Liver (tissue), 9 donors: Measurements from ENCODE around the gene BIN1. TPM values are rescaled to one million over a fixed set of nuclear protein-coding genes. Genes with fewer than 3 reads are reported as not detected.

Experiments used
- DNase-seq: peaks from one replicate; pipeline ENCODE4 v3.0.0-alpha.2; 2017; ENCODE audit warnings: low spot score
- H3K27ac ChIP-seq, 2 donors: one replicate each; pipeline ENCODE4 v1.7.0; 2013; ENCODE audit warnings: inconsistent platforms in 2 of 2, low read length in 2 of 2, control low read depth in 1 of 2, low read depth in 1 of 2, mild to moderate bottlenecking in 1 of 2
- H3K27me3 ChIP-seq, 4 donors: one replicate each; pipeline versions ENCODE4 v1.6.1 to v1.7.0; 2013; ENCODE audit warnings: low read length in 3 of 4, inconsistent platforms in 1 of 4, mild to moderate bottlenecking in 1 of 4, moderate library complexity in 1 of 4; ENCODE audit not compliant: control insufficient read depth in 4 of 4, insufficient read depth in 4 of 4
- H3K36me3 ChIP-seq, 4 donors: one replicate each; pipeline versions ENCODE4 v1.6.1 to v1.7.0; 2013; ENCODE audit warnings: low read length in 3 of 4, mild to moderate bottlenecking in 3 of 4, low read depth in 1 of 4, moderate library complexity in 1 of 4; ENCODE audit not compliant: control insufficient read depth in 4 of 4, insufficient read depth in 3 of 4
- H3K4me1 ChIP-seq, 4 donors: one replicate each; pipeline versions ENCODE4 v1.6.1 to v1.7.0; 2013; ENCODE audit warnings: low read length in 3 of 4, mild to moderate bottlenecking in 3 of 4, moderate library complexity in 1 of 4; ENCODE audit not compliant: control insufficient read depth in 4 of 4, insufficient read depth in 4 of 4
- H3K4me3 ChIP-seq, 3 donors: one replicate each; pipeline versions ENCODE4 v1.6.1 to v1.7.0; 2013; ENCODE audit warnings: low read length in 3 of 3, control low read depth in 1 of 3, low read depth in 1 of 3, mild to moderate bottlenecking in 1 of 3
- H3K9ac ChIP-seq, 2 donors: one replicate each; pipeline ENCODE4 v1.7.0; 2013; ENCODE audit warnings: low read length in 2 of 2, mild to moderate bottlenecking in 2 of 2, moderate library complexity in 2 of 2, control low read depth in 1 of 2, low read depth in 1 of 2
- H3K9me3 ChIP-seq, 4 donors: one replicate each; pipeline versions ENCODE4 v1.6.1 to v1.7.0; 2013; ENCODE audit warnings: low read length in 3 of 4; ENCODE audit not compliant: control insufficient read depth in 4 of 4
- ATF3 ChIP-seq: IDR thresholded peaks from 2 replicates; pipeline ENCODE4 v1.6.1; 2016; ENCODE audit warnings: antibody characterized with exemption
- EGR1 ChIP-seq, 2 donors: IDR thresholded peaks; 2 replicates each; pipeline ENCODE4 v1.6.1; 2016 to 2018; ENCODE audit warnings: antibody characterized with exemption in 2 of 2, low read depth in 2 of 2
- FOXA1 ChIP-seq: IDR thresholded peaks from 2 replicates; pipeline ENCODE4 v1.6.1; 2016; ENCODE audit warnings: antibody characterized with exemption
- FOXA2 ChIP-seq: IDR thresholded peaks from 2 replicates; pipeline ENCODE4 v1.6.1; 2016; ENCODE audit warnings: antibody characterized with exemption
- GABPA ChIP-seq, 2 donors: IDR thresholded peaks in 1 of 2; conservative IDR thresholded peaks in 1 of 2; 2 replicates each; pipeline ENCODE4 v1.6.1; 2016; ENCODE audit warnings: antibody characterized with exemption in 2 of 2, mild to moderate bottlenecking in 1 of 2, moderate library complexity in 1 of 2
- HNF4A ChIP-seq, 2 donors: conservative IDR thresholded peaks; 2 replicates each; pipeline ENCODE4 v1.6.1; 2016; ENCODE audit warnings: antibody characterized with exemption in 2 of 2, mild to moderate bottlenecking in 2 of 2
- HNF4G ChIP-seq: IDR thresholded peaks from 2 replicates; pipeline ENCODE4 v1.6.1; 2016; ENCODE audit warnings: antibody characterized with exemption
- JUND ChIP-seq, 2 donors: IDR thresholded peaks; 2 replicates each; pipeline ENCODE4 v1.6.1; 2016; ENCODE audit warnings: antibody characterized with exemption in 2 of 2
- MAX ChIP-seq: IDR thresholded peaks from 2 replicates; pipeline ENCODE4 v1.6.1; 2016; ENCODE audit warnings: antibody characterized with exemption
- NR2F2 ChIP-seq: IDR thresholded peaks from 2 replicates; pipeline ENCODE4 v1.6.1; 2016; ENCODE audit warnings: antibody characterized with exemption
- RAD21 ChIP-seq, 2 donors: IDR thresholded peaks; 2 replicates each; pipeline ENCODE4 v1.6.1; 2016; ENCODE audit warnings: antibody characterized with exemption in 2 of 2, mild to moderate bottlenecking in 2 of 2
- REST ChIP-seq: IDR thresholded peaks from 2 replicates; pipeline ENCODE4 v1.6.1; 2016; ENCODE audit warnings: antibody characterized with exemption, mild to moderate bottlenecking
- RXRA ChIP-seq, 2 donors: IDR thresholded peaks; 2 replicates each; pipeline ENCODE4 v1.6.1; 2017 to 2018; ENCODE audit warnings: antibody characterized with exemption in 2 of 2, mild to moderate bottlenecking in 1 of 2
- SP1 ChIP-seq: IDR thresholded peaks from 2 replicates; pipeline ENCODE4 v1.6.1; 2018; ENCODE audit warnings: antibody characterized with exemption, mild to moderate bottlenecking
- TAF1 ChIP-seq: conservative IDR thresholded peaks from 2 replicates; pipeline ENCODE4 v1.6.1; 2016; ENCODE audit warnings: antibody characterized with exemption, mild to moderate bottlenecking
- YY1 ChIP-seq: IDR thresholded peaks from 2 replicates; pipeline ENCODE4 v1.6.1; 2016; ENCODE audit warnings: antibody characterized with exemption, mild to moderate bottlenecking
- WGBS: extraction: QIAGEN DNeasy Blood & Tissue Kit; methylation state at CpG from one replicate; pipeline ENCODE4 v1.1.7; 2013; 5-methylcytosine and 5-hydroxymethylcytosine counted together
- polyA plus RNA-seq, 2 donors: library from polyadenylated mRNA; stranded (reverse) in 1 of 2; unstranded in 1 of 2; fragments of 200-250 nt in 1 of 2; fragments of >200 nt in 1 of 2; fragmentation: Nextera tagmentation in 1 of 2; extraction: Ambion mirVana in 1 of 2; gene quantifications; one replicate each; pipeline versions ENCODE4 v1.2.1 to v1.2.3, GENCODE V29; 2013 to 2015
- total RNA-seq, 2 donors: library from RNA; depleted of rRNA; stranded (reverse); fragments of >200 nt; gene quantifications; one replicate each; pipeline ENCODE4 v1.2.3, GENCODE V29; 2014
- TF ChIP-seq, protein P1 (sequence below): IDR thresholded peaks from 2 replicates; pipeline ENCODE4 v1.6.1; 2016; ENCODE audit warnings: antibody characterized with exemption
- TF ChIP-seq, protein P2 (sequence below): fragments of 150-350 bp; IDR thresholded peaks from 2 replicates; pipeline ENCODE4 v1.5.1; 2017; ENCODE audit warnings: improper control_type of control experiment, low read depth, low read length; ENCODE audit not compliant: missing input control
- donor health status: healthy.
- donor health status: healthy.
- donor health status: healthy.
- donor health status: healthy.
- donor health status: healthy.

Gene BIN1
- total and polyA plus RNA-seq, 4 donors: 13.3 to 21.5 (median 15.0) TPM

DNA sequence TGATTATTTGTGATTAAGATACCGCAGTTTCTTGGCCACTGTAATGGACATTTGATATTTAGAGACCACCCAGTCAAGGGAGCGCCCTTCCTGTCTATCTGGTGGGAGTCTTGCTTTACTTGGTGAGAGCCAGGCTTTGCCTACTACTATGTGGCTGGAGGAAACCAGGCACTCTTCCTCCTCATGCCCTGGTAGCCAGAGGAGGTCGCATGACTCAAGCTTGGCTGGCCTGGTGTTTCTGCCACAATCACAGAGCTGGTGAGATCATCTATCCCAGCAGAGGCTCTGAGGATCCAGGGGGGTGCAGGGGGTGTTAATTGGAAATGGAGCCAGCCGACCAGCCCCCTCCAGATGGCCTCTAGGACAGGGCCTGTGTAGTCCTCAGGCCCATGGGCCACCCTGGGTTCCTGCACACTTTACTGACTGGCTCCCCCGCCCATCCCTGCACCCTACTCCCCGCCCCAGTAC lies 46.8 kb upstream of the BIN1 start:
- 87% methylated on average over 6 of the region's 6 CpGs for WGBS

More for the DNA sequence above, 46.8 kb upstream of the BIN1 start:
- no peak overlapping the region for H3K27ac ChIP-seq
- H3K9ac ChIP-seq: no peak overlapping the region
- no peak for DNase-seq
- H3K36me3 ChIP-seq: no peaks in the 10 kb centered on the region
- H3K9me3 ChIP-seq: peaks cover 0 to 2% (median 0%) of the 10 kb centered on the region in 4 donors
- no peaks in the 10 kb centered on the region for H3K27me3 ChIP-seq
- TF ChIP-seq JUND (IDR thresholded peaks at IDR 0.05): no peak
- no peak for TF ChIP-seq HNF4A (conservative IDR thresholded peaks at IDR 0.05)
- no peak for TF ChIP-seq MAX
- no peak for TF ChIP-seq REST
- TF ChIP-seq SP1: no peak
- TF ChIP-seq GABPA (IDR thresholded peaks at IDR 0.05 in 1 of 2, conservative IDR thresholded peaks at IDR 0.05 in 1 of 2): no peak
- TF ChIP-seq EGR1 (IDR thresholded peaks at IDR 0.05; ENCODE audit: low read depth in 2 of 2): no peak
- TF ChIP-seq, protein P1, sequence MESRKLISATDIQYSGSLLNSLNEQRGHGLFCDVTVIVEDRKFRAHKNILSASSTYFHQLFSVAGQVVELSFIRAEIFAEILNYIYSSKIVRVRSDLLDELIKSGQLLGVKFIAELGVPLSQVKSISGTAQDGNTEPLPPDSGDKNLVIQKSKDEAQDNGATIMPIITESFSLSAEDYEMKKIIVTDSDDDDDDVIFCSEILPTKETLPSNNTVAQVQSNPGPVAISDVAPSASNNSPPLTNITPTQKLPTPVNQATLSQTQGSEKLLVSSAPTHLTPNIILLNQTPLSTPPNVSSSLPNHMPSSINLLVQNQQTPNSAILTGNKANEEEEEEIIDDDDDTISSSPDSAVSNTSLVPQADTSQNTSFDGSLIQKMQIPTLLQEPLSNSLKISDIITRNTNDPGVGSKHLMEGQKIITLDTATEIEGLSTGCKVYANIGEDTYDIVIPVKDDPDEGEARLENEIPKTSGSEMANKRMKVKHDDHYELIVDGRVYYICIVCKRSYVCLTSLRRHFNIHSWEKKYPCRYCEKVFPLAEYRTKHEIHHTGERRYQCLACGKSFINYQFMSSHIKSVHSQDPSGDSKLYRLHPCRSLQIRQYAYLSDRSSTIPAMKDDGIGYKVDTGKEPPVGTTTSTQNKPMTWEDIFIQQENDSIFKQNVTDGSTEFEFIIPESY: no peak
- TF ChIP-seq RAD21 (IDR thresholded peaks at IDR 0.05): no peak
- no peak for TF ChIP-seq TAF1
- no peak for TF ChIP-seq RXRA (IDR thresholded peaks at IDR 0.05)
- no peak for TF ChIP-seq ATF3
- TF ChIP-seq FOXA1: no peak
- no peak for TF ChIP-seq HNF4G
- no peak for TF ChIP-seq NR2F2
- TF ChIP-seq, protein P2, sequence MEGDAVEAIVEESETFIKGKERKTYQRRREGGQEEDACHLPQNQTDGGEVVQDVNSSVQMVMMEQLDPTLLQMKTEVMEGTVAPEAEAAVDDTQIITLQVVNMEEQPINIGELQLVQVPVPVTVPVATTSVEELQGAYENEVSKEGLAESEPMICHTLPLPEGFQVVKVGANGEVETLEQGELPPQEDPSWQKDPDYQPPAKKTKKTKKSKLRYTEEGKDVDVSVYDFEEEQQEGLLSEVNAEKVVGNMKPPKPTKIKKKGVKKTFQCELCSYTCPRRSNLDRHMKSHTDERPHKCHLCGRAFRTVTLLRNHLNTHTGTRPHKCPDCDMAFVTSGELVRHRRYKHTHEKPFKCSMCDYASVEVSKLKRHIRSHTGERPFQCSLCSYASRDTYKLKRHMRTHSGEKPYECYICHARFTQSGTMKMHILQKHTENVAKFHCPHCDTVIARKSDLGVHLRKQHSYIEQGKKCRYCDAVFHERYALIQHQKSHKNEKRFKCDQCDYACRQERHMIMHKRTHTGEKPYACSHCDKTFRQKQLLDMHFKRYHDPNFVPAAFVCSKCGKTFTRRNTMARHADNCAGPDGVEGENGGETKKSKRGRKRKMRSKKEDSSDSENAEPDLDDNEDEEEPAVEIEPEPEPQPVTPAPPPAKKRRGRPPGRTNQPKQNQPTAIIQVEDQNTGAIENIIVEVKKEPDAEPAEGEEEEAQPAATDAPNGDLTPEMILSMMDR: no peak
- no peak for TF ChIP-seq YY1
- TF ChIP-seq FOXA2: no peak
- no peak overlapping the region for H3K4me3 ChIP-seq
- H3K4me1 ChIP-seq: no peaks in the 10 kb centered on the region
